Left lung (tissue), 10 donors: ENCODE measurements around the gene STEAP1B. TPM values are rescaled to one million over a fixed set of nuclear protein-coding genes. Genes with fewer than 3 reads are reported as not detected.

ENCODE experiments used
- ATAC-seq: fragments of 200-7000 bp; cut with Tn5 transposase; one replicate; pipeline ENCODE4 v1.9.1; 2020; ENCODE audit warnings: moderate library complexity
- DNase-seq, 4 donors: peaks; one replicate each; pipeline ENCODE4 v3.0.0-alpha.2; 2013 to 2020
- H3K27ac ChIP-seq, 2 donors: fragments of 200-600 bp; sonication (generic) in 1 of 2; one replicate each; pipeline versions ENCODE4 v1.5.0 to v1.8.0; 2020 to 2021
- H3K27me3 ChIP-seq, 2 donors: fragments of 200-600 bp; sonication (generic) in 1 of 2; one replicate each; pipeline versions ENCODE4 v1.5.0 to v1.8.0; 2020 to 2021
- H3K36me3 ChIP-seq, 2 donors: fragments of 200-600 bp; sonication (generic) in 1 of 2; one replicate each; pipeline versions ENCODE4 v1.5.0 to v1.8.0; 2020 to 2021
- H3K4me1 ChIP-seq, 2 donors: fragments of 200-600 bp; one replicate each; pipeline ENCODE4 v1.8.0; 2021
- H3K4me3 ChIP-seq, 2 donors: fragments of 200-600 bp; sonication (generic) in 1 of 2; one replicate each; pipeline versions ENCODE4 v1.5.0 to v1.8.0; 2020 to 2021; ENCODE audit warnings: mild to moderate bottlenecking in 1 of 2
- H3K9me3 ChIP-seq, 2 donors: fragments of 200-600 bp; sonication (generic) in 1 of 2; one replicate each; pipeline versions ENCODE4 v1.5.0 to v1.8.0; 2020 to 2021
- intact Hi-C, 2 donors: fragments of 100-400 bp; cut with DNase I; formaldehyde crosslinking; loops; one replicate each; pipeline versions ENCODE4 v1.11.2 to v1.14.2; 2022
- polyA plus RNA-seq, 6 donors: library from polyadenylated mRNA; unstranded; fragments of 120-200 nt; gene quantifications; one replicate each; pipeline ENCODE4 v1.2.1, GENCODE V29; 2013; ENCODE audit not compliant: insufficient read length in 6 of 6
- total RNA-seq, 2 donors: library from RNA; stranded (reverse); fragmentation: NEBNext Ultra II Directional; extraction: Animal tissue kit (Norgen Biotek cat#: 25700); gene quantifications; one replicate each; pipeline ENCODE4 v1.2.1, GENCODE V29; 2021
- TF ChIP-seq, protein P1 (sequence below), 2 donors: fragments of 200-600 bp; sonication (generic) in 1 of 2; IDR thresholded peaks; one replicate each; pipeline versions ENCODE4 v1.5.0 to v1.8.0; 2021; ENCODE audit warnings: antibody characterized with exemption in 2 of 2
- donor health status: DM: no; HTN: yes; CAD: no.
- donor health status: DM: no; HTN: no; CAD: no.

STEAP1B gene
- total and polyA plus RNA-seq, 8 donors, result 0.85 to 3.4 (median 2.7) TPM

DNA sequence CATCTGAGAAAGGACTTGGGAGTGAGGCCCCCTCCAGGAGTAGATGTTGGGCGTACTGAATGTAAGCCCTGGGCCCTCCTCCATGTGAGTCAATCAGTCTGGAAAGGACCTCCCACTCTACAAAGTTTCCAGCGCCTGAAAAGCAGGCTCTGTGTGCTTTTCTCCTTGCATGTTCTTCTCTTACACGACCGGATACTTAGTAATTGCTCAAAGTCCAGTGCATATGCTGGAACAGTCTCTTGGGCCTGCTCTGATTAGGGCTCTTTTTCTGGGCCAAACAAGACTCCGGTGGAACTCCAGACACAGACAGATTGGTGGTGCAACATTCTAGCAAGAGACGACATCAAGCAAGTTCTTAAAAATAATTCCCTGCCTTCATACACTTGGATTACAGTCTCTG is 104.8 kb downstream of the STEAP1B start:
- TF ChIP-seq, protein P1, sequence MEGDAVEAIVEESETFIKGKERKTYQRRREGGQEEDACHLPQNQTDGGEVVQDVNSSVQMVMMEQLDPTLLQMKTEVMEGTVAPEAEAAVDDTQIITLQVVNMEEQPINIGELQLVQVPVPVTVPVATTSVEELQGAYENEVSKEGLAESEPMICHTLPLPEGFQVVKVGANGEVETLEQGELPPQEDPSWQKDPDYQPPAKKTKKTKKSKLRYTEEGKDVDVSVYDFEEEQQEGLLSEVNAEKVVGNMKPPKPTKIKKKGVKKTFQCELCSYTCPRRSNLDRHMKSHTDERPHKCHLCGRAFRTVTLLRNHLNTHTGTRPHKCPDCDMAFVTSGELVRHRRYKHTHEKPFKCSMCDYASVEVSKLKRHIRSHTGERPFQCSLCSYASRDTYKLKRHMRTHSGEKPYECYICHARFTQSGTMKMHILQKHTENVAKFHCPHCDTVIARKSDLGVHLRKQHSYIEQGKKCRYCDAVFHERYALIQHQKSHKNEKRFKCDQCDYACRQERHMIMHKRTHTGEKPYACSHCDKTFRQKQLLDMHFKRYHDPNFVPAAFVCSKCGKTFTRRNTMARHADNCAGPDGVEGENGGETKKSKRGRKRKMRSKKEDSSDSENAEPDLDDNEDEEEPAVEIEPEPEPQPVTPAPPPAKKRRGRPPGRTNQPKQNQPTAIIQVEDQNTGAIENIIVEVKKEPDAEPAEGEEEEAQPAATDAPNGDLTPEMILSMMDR (IDR thresholded peaks at IDR 0.05), result no peak
- H3K4me1 ChIP-seq, result no peaks in the 10 kb centered on the region
- no peak overlapping the region for H3K4me3 ChIP-seq
- intact Hi-C loops, result no loop called here
- H3K27me3 ChIP-seq, result no peaks in the 10 kb centered on the region
- ATAC-seq (no peak), DNase-seq (no peak)
- no peaks in the 10 kb centered on the region for H3K36me3 ChIP-seq
- H3K27ac ChIP-seq, result no peak overlapping the region
- no peaks in the 10 kb centered on the region for H3K9me3 ChIP-seq

- DNase-seq, result no peak
- no peaks in the 10 kb centered on the region for H3K9me3 ChIP-seq
- H3K4me1 ChIP-seq, result no peaks in the 10 kb centered on the region
- intact Hi-C loops, result no loop called here
- no peak overlapping the region for H3K27ac ChIP-seq
- no peaks in the 10 kb centered on the region for H3K27me3 ChIP-seq
- no peaks in the 10 kb centered on the region for H3K36me3 ChIP-seq
- TF ChIP-seq, protein P1 (IDR thresholded peaks at IDR 0.05), result no peak
- ATAC-seq, result no peak
- H3K4me3 ChIP-seq, result no peak overlapping the region
These were observed 105.2 kb downstream of the STEAP1B start for GRCh38 chr7:22394739-22395138.

DNA sequence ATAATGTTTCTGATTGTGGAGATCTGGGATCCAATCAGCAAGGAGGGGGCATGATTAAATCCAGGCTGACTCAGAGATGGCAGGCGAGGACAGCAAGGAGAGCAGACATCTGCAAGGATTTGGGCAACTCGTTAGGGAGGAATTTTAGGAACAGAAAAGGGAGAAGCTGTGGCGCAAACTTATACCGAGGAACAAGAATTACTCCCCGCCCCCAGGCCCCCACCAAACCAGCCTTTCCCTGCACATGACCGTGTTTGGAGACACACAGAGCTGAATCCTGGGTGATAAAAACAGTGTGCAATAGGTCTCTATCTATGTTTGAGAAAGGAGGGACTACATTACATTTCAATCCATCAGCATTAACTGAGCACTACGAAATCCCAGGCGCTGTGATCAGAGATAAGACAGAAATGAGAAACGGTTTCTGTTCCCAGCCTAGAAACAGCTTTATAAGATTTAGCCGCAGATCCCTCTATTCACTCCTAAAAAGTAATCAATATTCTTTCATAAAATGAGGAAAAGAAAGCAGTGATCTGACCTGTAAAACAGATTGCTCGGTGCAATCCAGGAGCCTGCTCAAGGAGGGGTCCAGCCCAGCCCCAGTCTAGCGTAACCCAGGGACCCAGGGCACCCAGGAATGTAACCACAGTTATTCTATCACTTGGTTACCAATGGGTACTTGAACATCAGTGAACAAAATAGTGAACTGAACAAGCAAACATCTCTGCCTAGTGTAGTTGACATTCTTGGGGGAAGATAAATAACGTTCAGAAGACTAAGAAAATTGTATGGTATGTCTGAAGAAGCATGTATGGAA is 105.9 kb downstream of the STEAP1B start:
- H3K9me3 ChIP-seq, result no peaks in the 10 kb centered on the region
- H3K4me3 ChIP-seq, result no peak overlapping the region
- DNase-seq (no peak), ATAC-seq (no peak)
- intact Hi-C loops, result no loop called here
- no peaks in the 10 kb centered on the region for H3K27me3 ChIP-seq
- TF ChIP-seq, protein P1 (IDR thresholded peaks at IDR 0.05), result no peak
- no peak overlapping the region for H3K27ac ChIP-seq
- H3K36me3 ChIP-seq, result no peaks in the 10 kb centered on the region
- no peaks in the 10 kb centered on the region for H3K4me1 ChIP-seq

- TF ChIP-seq, protein P1 (IDR thresholded peaks at IDR 0.05), result no peak
- Histone ChIP-seq H3K27ac (no peak overlapping the region), H3K36me3 (no peaks in the 10 kb centered on the region), H3K4me3 (no peak overlapping the region), H3K9me3 (peaks cover 0 to 3% of the 10 kb centered on the region in 2 donors), H3K27me3 (no peaks in the 10 kb centered on the region), H3K4me1 (no peaks in the 10 kb centered on the region)
- DNase-seq, result no peak
- intact Hi-C loops, result no loop called here
- no peak for ATAC-seq
These were observed 109.5 kb downstream of the STEAP1B start for GRCh38 chr7:22390516-22390915.

GRCh38 chr7:22389892-22390291 is 110.1 kb downstream of the STEAP1B start:
- ATAC-seq, result no peak
- intact Hi-C loops, result no loop called here

More at GRCh38 chr7:22389892-22390291, 110.1 kb downstream of the STEAP1B start:
- TF ChIP-seq, protein P1 (IDR thresholded peaks at IDR 0.05), result no peak
- DNase-seq, result no peak
- Histone ChIP-seq H3K27ac (no peak overlapping the region), H3K9me3 (peaks cover 0 to 3% of the 10 kb centered on the region in 2 donors), H3K36me3 (no peaks in the 10 kb centered on the region), H3K4me1 (no peaks in the 10 kb centered on the region), H3K4me3 (no peak overlapping the region), H3K27me3 (no peaks in the 10 kb centered on the region)
